HEK293 (cell line): ENCODE measurements around the gene DPYSL5.

ENCODE experiments used
- CTCF ChIA-PET: fragments of 350-600 bp; formaldehyde crosslinking; extraction: SDS; loops from one replicate; lab custom pipeline; 2021; ENCODE audit warnings: antibody characterized with exemption; lab: Yijun Ruan, JAX
- POLR2A ChIA-PET: fragments of 300-600 bp; formaldehyde crosslinking; extraction: SDS; loops from one replicate; lab custom pipeline; 2020; ENCODE audit warnings: antibody characterized with exemption, inconsistent platforms; lab: Yijun Ruan, JAX
- H3K27ac ChIP-seq: fragments of 200-500 bp; sonication (Bioruptor generic); 2 replicates; pipeline ENCODE4 v1.5.1; 2014; ENCODE audit warnings: low read depth, low read length, control low read depth, inconsistent platforms; ENCODE audit errors: extremely low read depth
- H3K36me3 ChIP-seq, 2 experiments: fragments of 200-500 bp in 1 of 2; sonication (Bioruptor generic) in 1 of 2; 1 replicate in 1 of 2; 2 replicates in 1 of 2; pipeline ENCODE4 v1.5.1; 2014 to 2017; ENCODE audit warnings: inconsistent platforms in 2 of 2, low read length in 2 of 2; ENCODE audit not compliant: control insufficient read depth in 2 of 2, insufficient read depth in 1 of 2
- H3K4me1 ChIP-seq: fragments of 200-500 bp; sonication (Bioruptor generic); 2 replicates; pipeline ENCODE4 v1.5.1; 2014; ENCODE audit warnings: mild to moderate bottlenecking, low read length, inconsistent platforms; ENCODE audit not compliant: control insufficient read depth, insufficient read depth
- H3K4me3 ChIP-seq: 2 replicates; pipeline ENCODE4 v1.5.1; 2011; ENCODE audit warnings: low read depth, mild to moderate bottlenecking, control low read depth, low read length, moderate library complexity
- H3K9me3 ChIP-seq: fragments of 200-500 bp; sonication (Bioruptor generic); 2 replicates; pipeline ENCODE4 v1.5.1; 2014; ENCODE audit warnings: low read depth, low read length, inconsistent platforms; ENCODE audit not compliant: control insufficient read depth, insufficient read depth
- EGR2 ChIP-seq: fragments of 450-650 bp; formaldehyde crosslinking; IDR thresholded peaks from 2 replicates; pipeline ENCODE4 v1.5.1; 2016; ENCODE audit warnings: low read depth, missing biosample characterization, missing genetic modification characterization
- FEZF1 ChIP-seq: fragments of 450-650 bp; formaldehyde crosslinking; IDR thresholded peaks from 2 replicates; pipeline ENCODE4 v1.5.1; 2016; ENCODE audit warnings: missing biosample characterization, missing genetic modification characterization
- HIC1 ChIP-seq: fragments of 450-650 bp; formaldehyde crosslinking; IDR thresholded peaks from 2 replicates; pipeline ENCODE4 v1.5.1; 2016; ENCODE audit warnings: missing biosample characterization, missing genetic modification characterization
- HOXC10 ChIP-seq: sonication (generic); formaldehyde crosslinking; IDR thresholded peaks from 2 replicates; pipeline ENCODE4 v1.8.1; 2023; ENCODE audit warnings: mild to moderate bottlenecking, missing genetic modification reagents
- ZNF133 ChIP-seq: fragments of 450-650 bp; formaldehyde crosslinking; IDR thresholded peaks from 2 replicates; pipeline ENCODE4 v1.5.1; 2016; ENCODE audit warnings: missing biosample characterization, missing genetic modification characterization
- ZNF202 ChIP-seq: fragments of 450-650 bp; formaldehyde crosslinking; IDR thresholded peaks from 2 replicates; pipeline ENCODE4 v1.5.1; 2016; ENCODE audit warnings: missing biosample characterization, missing genetic modification characterization, borderline replicate concordance
- ZNF221 ChIP-seq: fragments of 450-650 bp; formaldehyde crosslinking; IDR thresholded peaks from 2 replicates; pipeline ENCODE4 v1.5.1; 2017; ENCODE audit warnings: missing biosample characterization, missing genetic modification characterization, borderline replicate concordance
- ZNF449 ChIP-seq: fragments of 450-650 bp; formaldehyde crosslinking; IDR thresholded peaks from 2 replicates; pipeline ENCODE4 v1.5.1; 2017; ENCODE audit warnings: missing biosample characterization, mild to moderate bottlenecking, missing genetic modification characterization, moderate library complexity
- ZNF518A ChIP-seq: fragments of 450-650 bp; formaldehyde crosslinking; conservative IDR thresholded peaks from 2 replicates; pipeline ENCODE4 v1.5.1; 2016; ENCODE audit warnings: low read depth, missing biosample characterization, missing genetic modification characterization
- ZNF555 ChIP-seq: fragments of 450-650 bp; formaldehyde crosslinking; conservative IDR thresholded peaks from 2 replicates; pipeline ENCODE4 v1.5.1; 2017; ENCODE audit warnings: missing biosample characterization, mild to moderate bottlenecking, missing genetic modification characterization, inconsistent platforms
- ZNF658 ChIP-seq: fragments of 450-650 bp; formaldehyde crosslinking; IDR thresholded peaks from 2 replicates; pipeline ENCODE4; 2016; ENCODE audit warnings: missing biosample characterization, missing genetic modification characterization
- ZNF692 ChIP-seq: fragments of 450-650 bp; formaldehyde crosslinking; IDR thresholded peaks from 2 replicates; pipeline ENCODE4 v1.5.1; 2016; ENCODE audit warnings: missing biosample characterization, missing genetic modification characterization
- ZNF704 ChIP-seq: fragments of 450-650 bp; formaldehyde crosslinking; IDR thresholded peaks from 2 replicates; pipeline ENCODE4 v1.5.1; 2016; ENCODE audit warnings: missing biosample characterization, missing genetic modification characterization
- ZNF707 ChIP-seq: fragments of 450-650 bp; formaldehyde crosslinking; IDR thresholded peaks from 2 replicates; pipeline ENCODE4 v1.5.1; 2016; ENCODE audit warnings: missing biosample characterization, missing genetic modification characterization
- ZNF830 ChIP-seq: fragments of 450-650 bp; IDR thresholded peaks from 2 replicates; pipeline ENCODE4 v1.5.0; 2018; ENCODE audit warnings: missing biosample characterization, missing genetic modification characterization, low read depth, mild to moderate bottlenecking, moderate library complexity
- TF ChIP-seq, protein P1 (sequence below): fragments of 450-650 bp; formaldehyde crosslinking; IDR thresholded peaks from 2 replicates; pipeline ENCODE4 v1.5.1; 2016; ENCODE audit warnings: missing biosample characterization, missing genetic modification characterization
- TF ChIP-seq, protein P2 (sequence below): fragments of 450-650 bp; formaldehyde crosslinking; IDR thresholded peaks from 2 replicates; pipeline ENCODE4 v1.5.1; 2016; ENCODE audit warnings: missing biosample characterization, missing genetic modification characterization
- TF ChIP-seq, protein P3 (sequence below): fragments of 450-650 bp; formaldehyde crosslinking; IDR thresholded peaks from 2 replicates; pipeline ENCODE4; 2016; ENCODE audit warnings: missing biosample characterization, missing genetic modification characterization

The DPYSL5 gene

DNA sequence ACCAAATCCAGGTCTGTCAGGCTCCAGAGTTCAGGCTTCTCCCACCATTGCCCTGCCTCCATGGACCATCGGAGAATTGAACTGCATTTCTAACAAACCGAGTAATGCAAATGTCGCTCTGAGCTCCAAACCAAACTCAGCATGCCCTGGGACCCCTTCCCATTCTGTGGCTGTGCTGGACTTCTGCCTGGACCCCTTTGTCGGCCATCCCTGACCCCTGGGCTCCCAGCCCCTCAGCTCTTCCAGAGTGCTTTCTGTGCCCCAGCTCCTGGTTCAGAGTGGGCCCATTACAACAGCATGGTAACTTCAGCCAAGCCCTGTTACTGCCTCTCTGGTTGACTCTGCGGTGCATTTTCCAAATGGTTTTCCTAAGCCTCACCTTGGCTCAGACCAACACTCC, 67.4 kb downstream of the DPYSL5 start:
- H3K4me3 ChIP-seq = no peak overlapping the region
- ChIA-PET CTCF (interaction anchor here (0.5 to 5.2 kb wide), 2 partner anchors 10 to 69 kb away, joined by 3 to 28 read pairs; no protein-coding TSS in a partner anchor), POLR2A (interaction anchor here (0.6 kb wide), 1 partner anchor 183 kb away, joined by 3 read pairs; no protein-coding TSS in a partner anchor)
- H3K27ac ChIP-seq = no peak overlapping the region
- peaks cover 4 to 12% of the 10 kb centered on the region in 2 experiments; a peak in 2 of 3 replicates for H3K36me3 ChIP-seq
- H3K9me3 ChIP-seq = no peaks in the 10 kb centered on the region
- H3K4me1 ChIP-seq = no peaks in the 10 kb centered on the region
- no peak for TF ChIP-seq ZNF555 (tag by site-specific recombination)
- TF ChIP-seq ZNF830 (tag by site-specific recombination) = no peak
- TF ChIP-seq EGR2 (tag by site-specific recombination) = no peak
- no peak for TF ChIP-seq HOXC10 (CRISPR knock-in tag)
- no peak for TF ChIP-seq ZNF449 (tag by site-specific recombination)
- TF ChIP-seq ZNF692 (tag by site-specific recombination) = no peak
- no peak for TF ChIP-seq ZNF133 (tag by site-specific recombination)
- TF ChIP-seq, protein P1, sequence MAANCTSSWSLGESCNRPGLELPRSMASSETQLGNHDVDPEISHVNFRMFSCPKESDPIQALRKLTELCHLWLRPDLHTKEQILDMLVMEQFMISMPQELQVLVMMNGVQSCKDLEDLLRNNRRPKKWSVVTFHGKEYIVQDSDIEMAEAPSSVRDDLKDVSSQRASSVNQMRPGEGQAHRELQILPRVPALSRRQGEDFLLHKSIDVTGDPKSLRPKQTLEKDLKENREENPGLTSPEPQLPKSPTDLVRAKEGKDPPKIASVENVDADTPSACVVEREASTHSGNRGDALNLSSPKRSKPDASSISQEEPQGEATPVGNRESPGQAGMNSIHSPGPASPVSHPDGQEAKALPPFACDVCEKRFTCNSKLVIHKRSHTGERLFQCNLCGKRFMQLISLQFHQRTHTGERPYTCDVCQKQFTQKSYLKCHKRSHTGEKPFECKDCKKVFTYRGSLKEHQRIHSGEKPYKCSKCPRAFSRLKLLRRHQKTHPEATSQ = no peak
- TF ChIP-seq, protein P2, sequence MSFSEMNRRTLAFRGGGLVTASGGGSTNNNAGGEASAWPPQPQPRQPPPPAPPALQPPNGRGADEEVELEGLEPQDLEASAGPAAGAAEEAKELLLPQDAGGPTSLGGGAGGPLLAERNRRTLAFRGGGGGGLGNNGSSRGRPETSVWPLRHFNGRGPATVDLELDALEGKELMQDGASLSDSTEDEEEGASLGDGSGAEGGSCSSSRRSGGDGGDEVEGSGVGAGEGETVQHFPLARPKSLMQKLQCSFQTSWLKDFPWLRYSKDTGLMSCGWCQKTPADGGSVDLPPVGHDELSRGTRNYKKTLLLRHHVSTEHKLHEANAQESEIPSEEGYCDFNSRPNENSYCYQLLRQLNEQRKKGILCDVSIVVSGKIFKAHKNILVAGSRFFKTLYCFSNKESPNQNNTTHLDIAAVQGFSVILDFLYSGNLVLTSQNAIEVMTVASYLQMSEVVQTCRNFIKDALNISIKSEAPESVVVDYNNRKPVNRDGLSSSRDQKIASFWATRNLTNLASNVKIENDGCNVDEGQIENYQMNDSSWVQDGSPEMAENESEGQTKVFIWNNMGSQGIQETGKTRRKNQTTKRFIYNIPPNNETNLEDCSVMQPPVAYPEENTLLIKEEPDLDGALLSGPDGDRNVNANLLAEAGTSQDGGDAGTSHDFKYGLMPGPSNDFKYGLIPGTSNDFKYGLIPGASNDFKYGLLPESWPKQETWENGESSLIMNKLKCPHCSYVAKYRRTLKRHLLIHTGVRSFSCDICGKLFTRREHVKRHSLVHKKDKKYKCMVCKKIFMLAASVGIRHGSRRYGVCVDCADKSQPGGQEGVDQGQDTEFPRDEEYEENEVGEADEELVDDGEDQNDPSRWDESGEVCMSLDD (tag by site-specific recombination) = no peak
- no peak for TF ChIP-seq FEZF1 (tag by site-specific recombination)
- TF ChIP-seq HIC1 = no peak
- TF ChIP-seq ZNF202 (tag by site-specific recombination) = no peak
- TF ChIP-seq ZNF221 (tag by site-specific recombination) = no peak
- TF ChIP-seq ZNF707 (tag by site-specific recombination) = no peak
- TF ChIP-seq ZNF518A (tag by site-specific recombination) = no peak
- TF ChIP-seq ZNF704 (tag by site-specific recombination) = no peak
- TF ChIP-seq ZNF658 (tag by site-specific recombination) = no peak
- TF ChIP-seq, protein P3, sequence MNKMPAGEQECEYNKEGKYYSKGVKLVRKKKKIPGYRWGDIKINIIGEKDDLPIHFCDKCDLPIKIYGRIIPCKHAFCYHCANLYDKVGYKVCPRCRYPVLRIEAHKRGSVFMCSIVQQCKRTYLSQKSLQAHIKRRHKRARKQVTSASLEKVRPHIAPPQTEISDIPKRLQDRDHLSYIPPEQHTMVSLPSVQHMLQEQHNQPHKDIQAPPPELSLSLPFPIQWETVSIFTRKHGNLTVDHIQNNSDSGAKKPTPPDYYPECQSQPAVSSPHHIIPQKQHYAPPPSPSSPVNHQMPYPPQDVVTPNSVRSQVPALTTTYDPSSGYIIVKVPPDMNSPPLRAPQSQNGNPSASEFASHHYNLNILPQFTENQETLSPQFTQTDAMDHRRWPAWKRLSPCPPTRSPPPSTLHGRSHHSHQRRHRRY (tag by site-specific recombination) = no peak
